Measurements from ENCODE around the gene NCBP2L. TPM values are rescaled to one million over a fixed set of nuclear protein-coding genes. Genes with fewer than 3 reads are reported as not detected.
"Not testable (repeated sequence)": the region's sequence is repeated elsewhere in the genome, so short reads cannot be mapped to it uniquely, and the experiment has no call there.

The NCBP2L gene
- total RNA-seq, 1 donor from 2014 or later, result not detected

GRCh38 chrX:107787827-107788226 lies 10.3 kb downstream of the NCBP2L start:
- Histone ChIP-seq H3K36me3 (ENCODE audit: control insufficient read depth, insufficient read depth, low read length) (no peaks in the 10 kb centered on the region), H3K4me3 (ENCODE audit: low read depth, low read length) (no peak overlapping the region), H3K27me3 (ENCODE audit: control insufficient read depth, insufficient read depth, low read length) (peaks cover 2% of the 10 kb centered on the region)
- TF ChIP-seq CTCF (IDR thresholded peaks at IDR 0.05; ENCODE audit: insufficient read depth, low read length, poor library complexity, severe bottlenecking), result no peak
- no peak for DNase-seq (ENCODE audit: low read depth)

- no peak for TF ChIP-seq CTCF (IDR thresholded peaks at IDR 0.05; ENCODE audit: insufficient read depth, low read length, poor library complexity, severe bottlenecking)
- DNase-seq (ENCODE audit: low read depth), result no peak
- no peak overlapping the region for H3K4me3 ChIP-seq (ENCODE audit: low read depth, low read length)
- H3K27me3 ChIP-seq (ENCODE audit: control insufficient read depth, insufficient read depth, low read length), result no peaks in the 10 kb centered on the region
- H3K36me3 ChIP-seq (ENCODE audit: control insufficient read depth, insufficient read depth, low read length), result no peaks in the 10 kb centered on the region
These were observed 26.9 kb downstream of the NCBP2L start for GRCh38 chrX:107804427-107804826.

GRCh38 chrX:107805179-107805578 lies 27.6 kb downstream of the NCBP2L start:
- H3K27me3 ChIP-seq (ENCODE audit: control insufficient read depth, insufficient read depth, low read length), result no peaks in the 10 kb centered on the region
- no peak overlapping the region for H3K4me3 ChIP-seq (ENCODE audit: low read depth, low read length)
- no peaks in the 10 kb centered on the region for H3K36me3 ChIP-seq (ENCODE audit: control insufficient read depth, insufficient read depth, low read length)
- TF ChIP-seq CTCF (IDR thresholded peaks at IDR 0.05; ENCODE audit: insufficient read depth, low read length, poor library complexity, severe bottlenecking), result no peak
- no peak for DNase-seq (ENCODE audit: low read depth)

GRCh38 chrX:107810053-107810452 lies 32.5 kb downstream of the NCBP2L start:
- H3K4me3 ChIP-seq (ENCODE audit: low read depth, low read length); H3K36me3 ChIP-seq (ENCODE audit: control insufficient read depth, insufficient read depth, low read length); H3K27me3 ChIP-seq (ENCODE audit: control insufficient read depth, insufficient read depth, low read length); DNase-seq (ENCODE audit: low read depth): not testable (repeated sequence)

GRCh38 chrX:107818900-107819521 lies 41.5 kb downstream of the NCBP2L start:
- Histone ChIP-seq H3K4me3 (ENCODE audit: low read depth, low read length) (no peak overlapping the region), H3K27me3 (ENCODE audit: control insufficient read depth, insufficient read depth, low read length) (no peaks in the 10 kb centered on the region), H3K36me3 (ENCODE audit: control insufficient read depth, insufficient read depth, low read length) (no peaks in the 10 kb centered on the region)
- TF ChIP-seq CTCF (IDR thresholded peaks at IDR 0.05; ENCODE audit: insufficient read depth, low read length, poor library complexity, severe bottlenecking), result no peak
- no peak for DNase-seq (ENCODE audit: low read depth)

- Histone ChIP-seq H3K36me3 (ENCODE audit: control insufficient read depth, insufficient read depth, low read length) (no peaks in the 10 kb centered on the region), H3K4me3 (ENCODE audit: low read depth, low read length) (no peak overlapping the region), H3K27me3 (ENCODE audit: control insufficient read depth, insufficient read depth, low read length) (no peaks in the 10 kb centered on the region)
- TF ChIP-seq CTCF (IDR thresholded peaks at IDR 0.05; ENCODE audit: insufficient read depth, low read length, poor library complexity, severe bottlenecking), result no peak
- DNase-seq (ENCODE audit: low read depth), result no peak
These were observed 45.5 kb downstream of the NCBP2L start for GRCh38 chrX:107823042-107823441.
